NCI-H524 treated with DMSO at 0.1 percent for 48 hours (cell line): ENCODE measurements around the gene THUMPD2.
"Not testable (repeated sequence)": the region's sequence is repeated elsewhere in the genome, so short reads cannot be mapped to it uniquely, and the experiment has no call there.

ENCODE experiments used
- DNase-seq: peaks from one replicate; lab custom pipeline; 2025; lab: John Stamatoyannopoulos, UW

Gene THUMPD2, protein sequence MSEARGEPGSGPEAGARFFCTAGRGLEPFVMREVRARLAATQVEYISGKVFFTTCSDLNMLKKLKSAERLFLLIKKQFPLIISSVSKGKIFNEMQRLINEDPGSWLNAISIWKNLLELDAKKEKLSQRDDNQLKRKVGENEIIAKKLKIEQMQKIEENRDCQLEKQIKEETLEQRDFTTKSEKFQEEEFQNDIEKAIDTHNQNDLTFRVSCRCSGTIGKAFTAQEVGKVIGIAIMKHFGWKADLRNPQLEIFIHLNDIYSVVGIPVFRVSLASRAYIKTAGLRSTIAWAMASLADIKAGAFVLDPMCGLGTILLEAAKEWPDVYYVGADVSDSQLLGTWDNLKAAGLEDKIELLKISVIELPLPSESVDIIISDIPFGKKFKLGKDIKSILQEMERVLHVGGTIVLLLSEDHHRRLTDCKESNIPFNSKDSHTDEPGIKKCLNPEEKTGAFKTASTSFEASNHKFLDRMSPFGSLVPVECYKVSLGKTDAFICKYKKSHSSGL

GRCh38 chr2:39778775-39779340, at the start of gene THUMPD2:
Gene THUMPD2 (minus strand): TSS chr2:39779258. CDS start chr2:39779239, 19 bp downstream.
- peak; percentile 1 for DNase-seq

- no peak for DNase-seq
These were observed 42.8 kb upstream of the THUMPD2 start for GRCh38 chr2:39821871-39822270.

- DNase-seq: no peak
These were observed 37.8 kb upstream of the THUMPD2 start for GRCh38 chr2:39816845-39817244.

- DNase-seq: no peak
These were observed 37.4 kb upstream of the THUMPD2 start for GRCh38 chr2:39816428-39816827.

- DNase-seq: no peak
These were observed 27.0 kb upstream of the THUMPD2 start for GRCh38 chr2:39805936-39806608.

- no peak for DNase-seq
These were observed 24.8 kb upstream of the THUMPD2 start for GRCh38 chr2:39803839-39804238.

- DNase-seq: no peak
These were observed 21.7 kb upstream of the THUMPD2 start for GRCh38 chr2:39800752-39801151.

GRCh38 chr2:39796134-39796533, 17.1 kb upstream of the THUMPD2 start:
- no peak for DNase-seq

DNA sequence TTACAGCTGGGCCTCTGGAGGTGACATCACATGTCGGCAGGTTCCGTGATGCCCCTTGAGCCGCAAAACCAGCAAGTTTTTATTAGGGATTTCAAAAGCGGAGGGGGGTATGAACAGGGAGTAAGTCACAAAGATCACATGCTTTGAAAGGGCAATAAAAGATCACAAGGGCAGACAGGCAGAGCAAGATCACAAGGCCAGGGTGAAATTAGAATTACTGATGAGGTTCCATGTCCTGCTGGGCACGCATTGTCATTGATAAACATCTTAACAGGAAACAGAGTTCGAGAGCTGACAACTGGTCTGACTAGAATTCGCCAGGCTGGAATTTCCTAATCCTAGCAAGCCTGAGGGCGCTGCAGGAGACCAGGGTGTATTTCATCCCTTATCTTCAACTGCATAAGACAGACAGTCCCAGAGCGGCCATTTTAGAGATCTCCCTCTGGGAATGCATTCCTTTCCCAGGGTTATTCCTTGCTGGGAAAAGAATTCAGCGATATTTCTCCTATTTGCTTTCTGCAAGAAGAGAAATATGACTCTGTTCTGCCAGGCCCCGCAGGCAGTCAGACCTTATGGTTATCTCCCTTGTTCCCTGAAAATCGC, 11.3 kb upstream of the THUMPD2 start:
- DNase-seq: not testable (repeated sequence)

GRCh38 chr2:39787950-39788349, 8.9 kb upstream of the THUMPD2 start:
- no peak for DNase-seq

DNA sequence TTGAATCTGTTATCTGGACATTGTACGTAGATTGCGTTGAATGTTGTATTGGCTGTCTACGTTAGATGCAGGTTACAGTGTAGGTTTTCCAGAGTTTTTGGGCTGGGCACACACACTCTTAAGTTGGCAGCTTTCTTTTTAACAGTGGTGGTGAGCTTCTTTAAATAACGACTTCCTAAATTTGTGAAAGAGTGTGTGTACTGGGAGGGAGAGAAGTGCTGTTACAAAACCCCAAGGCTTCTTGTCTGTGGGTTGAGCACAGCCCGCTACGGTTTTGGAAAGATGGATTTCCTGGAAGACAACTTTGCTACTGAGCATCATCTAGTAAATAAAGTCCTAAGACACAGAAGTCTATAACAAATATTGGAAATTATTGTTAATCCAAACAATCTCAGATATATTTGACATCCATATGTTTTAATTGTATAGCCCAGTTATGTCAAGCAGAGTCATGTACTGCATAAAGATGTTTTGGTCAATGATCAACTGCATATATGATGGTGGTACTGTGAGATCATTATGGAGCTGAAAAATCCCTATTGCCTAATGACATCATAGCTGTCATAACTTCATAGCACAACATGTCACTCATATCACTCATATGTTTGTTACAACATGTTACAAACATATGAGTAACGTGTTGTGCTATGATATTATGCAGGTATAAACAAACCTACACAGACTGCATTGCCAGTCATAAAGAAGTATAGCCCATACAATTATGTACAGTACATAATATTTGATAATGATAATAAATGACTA, 7.9 kb upstream of the THUMPD2 start:
- no peak for DNase-seq

- DNase-seq: no peak
These were observed 3.5 kb upstream of the THUMPD2 start for GRCh38 chr2:39782591-39782990.

DNA sequence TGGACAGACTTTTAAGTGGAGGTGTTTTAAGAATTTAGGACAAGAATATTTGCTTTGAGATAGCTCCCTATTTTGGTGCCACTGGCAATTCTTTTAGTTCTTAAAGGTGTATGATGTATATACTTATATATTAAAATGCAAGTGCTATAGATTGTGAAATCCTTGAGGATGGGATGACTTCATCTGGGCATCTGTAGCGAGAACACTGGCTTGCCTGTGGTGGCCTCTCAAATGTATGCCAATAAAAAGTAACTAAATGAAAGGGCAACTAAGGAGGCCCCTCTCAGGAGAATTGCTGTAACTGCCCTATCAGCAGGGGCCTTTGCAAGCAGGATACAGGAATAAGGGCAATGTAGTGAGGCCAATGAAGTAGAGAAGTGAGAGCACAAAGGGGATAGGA, 2.6 kb upstream of the THUMPD2 start:
- DNase-seq: no peak

DNA sequence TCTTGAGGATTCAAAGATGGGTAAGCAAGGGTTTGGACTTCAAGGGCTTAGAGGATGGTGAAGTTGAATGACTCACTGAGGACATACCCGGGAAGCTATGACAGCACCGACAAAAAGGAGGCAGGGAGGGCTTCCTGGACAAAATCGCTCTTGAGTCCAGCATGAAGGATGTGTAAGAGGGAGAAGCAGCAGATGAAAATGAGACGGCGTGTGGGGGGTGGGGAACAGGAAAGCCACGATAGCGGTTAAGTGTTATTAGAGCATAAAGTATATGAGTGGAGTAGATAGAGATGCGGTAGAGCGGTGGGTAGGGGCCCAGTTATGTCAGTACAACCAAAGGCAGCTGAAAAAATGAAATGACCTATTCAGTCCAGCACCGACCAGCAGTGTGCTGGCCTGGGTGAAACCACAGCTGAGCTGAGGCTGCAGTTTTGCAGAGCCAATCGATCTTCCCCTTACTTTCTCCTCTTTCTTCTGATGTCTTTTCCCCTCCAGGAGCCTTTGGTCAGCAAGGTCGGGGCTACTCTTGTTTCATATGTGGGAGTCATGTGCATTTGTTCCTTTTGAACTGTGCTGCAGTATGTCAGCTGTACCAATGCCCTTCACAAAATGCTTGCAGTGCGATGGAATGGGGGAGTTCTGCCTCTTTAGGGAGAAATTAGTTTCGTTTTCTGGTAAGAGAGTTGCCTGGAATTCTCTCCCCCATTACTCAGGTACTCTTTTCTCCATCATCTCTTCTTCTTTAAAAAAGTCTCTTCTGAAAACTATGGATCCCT, 2.0 kb upstream of the THUMPD2 start:
- DNase-seq: no peak

- no peak for DNase-seq
These were observed 869 bp upstream of the THUMPD2 start for GRCh38 chr2:39779927-39780326.

- no peak for DNase-seq
These were observed 338 bp upstream of the THUMPD2 start for GRCh38 chr2:39779341-39779851.

DNA sequence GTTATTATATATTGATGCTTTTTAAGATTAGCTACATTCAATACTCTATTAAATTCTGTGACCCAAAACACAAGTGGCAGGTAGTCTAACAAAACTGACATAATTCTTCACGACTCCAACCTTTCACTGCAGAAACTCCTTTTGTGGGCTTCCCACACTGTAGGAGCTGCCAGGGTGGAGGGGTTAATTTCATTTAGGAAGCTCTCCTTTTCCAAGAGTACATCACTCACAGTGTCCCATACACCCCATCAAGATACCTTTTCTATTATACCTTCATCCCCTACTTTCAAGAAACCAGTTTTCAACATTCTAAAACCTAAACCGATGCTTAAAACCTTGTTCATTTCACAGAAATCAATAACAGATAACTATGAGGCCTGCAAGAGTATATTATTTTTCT, 825 bp downstream of the THUMPD2 start:
- DNase-seq: no peak

DNA sequence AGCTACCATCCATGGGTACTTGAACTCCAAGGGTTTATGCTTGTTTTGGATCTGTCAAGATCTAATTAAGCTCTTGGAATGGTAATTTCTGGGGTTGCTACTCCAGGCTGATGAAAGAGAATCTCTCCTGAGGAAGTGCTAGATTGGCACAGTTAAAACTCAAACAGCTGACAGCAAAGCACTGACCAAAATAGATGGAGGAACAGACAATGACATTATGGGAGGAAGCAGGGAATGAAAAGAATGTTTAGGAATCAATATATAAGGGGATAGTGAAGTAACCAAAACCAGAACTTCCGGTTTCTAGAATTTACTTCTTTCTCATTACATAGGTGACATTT, 6.3 kb downstream of the THUMPD2 start:
- DNase-seq: no peak

- no peak for DNase-seq
These were observed 6.8 kb downstream of the THUMPD2 start for GRCh38 chr2:39772086-39772811.

GRCh38 chr2:39762448-39762847, 16.6 kb downstream of the THUMPD2 start:
- no peak for DNase-seq
